HEK293 (cell line): ENCODE data around the gene COL1A2.

Source experiments
- CTCF ChIA-PET: fragments of 350-600 bp; formaldehyde crosslinking; extraction: SDS; loops from one replicate; lab custom pipeline; 2021; ENCODE audit warnings: antibody characterized with exemption; lab: Yijun Ruan, JAX
- POLR2A ChIA-PET: fragments of 300-600 bp; formaldehyde crosslinking; extraction: SDS; loops from one replicate; lab custom pipeline; 2020; ENCODE audit warnings: antibody characterized with exemption, inconsistent platforms; lab: Yijun Ruan, JAX
- H3K27ac ChIP-seq: fragments of 200-500 bp; sonication (Bioruptor generic); 2 replicates; pipeline ENCODE4 v1.5.1; 2014; ENCODE audit warnings: low read depth, low read length, control low read depth, inconsistent platforms; ENCODE audit errors: extremely low read depth
- H3K36me3 ChIP-seq, 2 experiments: fragments of 200-500 bp in 1 of 2; sonication (Bioruptor generic) in 1 of 2; 1 replicate in 1 of 2; 2 replicates in 1 of 2; pipeline ENCODE4 v1.5.1; 2014 to 2017; ENCODE audit warnings: inconsistent platforms in 2 of 2, low read length in 2 of 2; ENCODE audit not compliant: control insufficient read depth in 2 of 2, insufficient read depth in 1 of 2
- H3K4me1 ChIP-seq: fragments of 200-500 bp; sonication (Bioruptor generic); 2 replicates; pipeline ENCODE4 v1.5.1; 2014; ENCODE audit warnings: mild to moderate bottlenecking, low read length, inconsistent platforms; ENCODE audit not compliant: control insufficient read depth, insufficient read depth
- H3K4me3 ChIP-seq: 2 replicates; pipeline ENCODE4 v1.5.1; 2011; ENCODE audit warnings: low read depth, mild to moderate bottlenecking, control low read depth, low read length, moderate library complexity
- H3K9me3 ChIP-seq: fragments of 200-500 bp; sonication (Bioruptor generic); 2 replicates; pipeline ENCODE4 v1.5.1; 2014; ENCODE audit warnings: low read depth, low read length, inconsistent platforms; ENCODE audit not compliant: control insufficient read depth, insufficient read depth
- CTCF ChIP-seq: fragments of 450-650 bp; formaldehyde crosslinking; IDR thresholded peaks from 2 replicates; pipeline ENCODE4 v1.5.1; 2016; ENCODE audit warnings: missing biosample characterization, missing genetic modification characterization
- PATZ1 ChIP-seq: fragments of 450-650 bp; formaldehyde crosslinking; IDR thresholded peaks from 2 replicates; pipeline ENCODE4 v1.5.1; 2016; ENCODE audit warnings: missing biosample characterization, missing genetic modification characterization
- REPIN1 ChIP-seq: fragments of 450-650 bp; formaldehyde crosslinking; IDR thresholded peaks from 2 replicates; pipeline ENCODE4 v1.5.1; 2017; ENCODE audit warnings: missing biosample characterization, missing genetic modification characterization, low read depth
- YY1 ChIP-seq: fragments of 450-650 bp; formaldehyde crosslinking; IDR thresholded peaks from 2 replicates; pipeline ENCODE4 v1.5.1; 2018; ENCODE audit warnings: missing biosample characterization, missing genetic modification characterization
- ZFP37 ChIP-seq: fragments of 450-650 bp; formaldehyde crosslinking; IDR thresholded peaks from 2 replicates; pipeline ENCODE4 v1.5.1; 2016; ENCODE audit warnings: missing biosample characterization, missing genetic modification characterization
- ZNF112 ChIP-seq: fragments of 450-650 bp; formaldehyde crosslinking; IDR thresholded peaks from 2 replicates; pipeline ENCODE4 v1.5.0; 2017; ENCODE audit warnings: missing biosample characterization, missing genetic modification characterization
- ZNF121 ChIP-seq: fragments of 450-650 bp; formaldehyde crosslinking; IDR thresholded peaks from 2 replicates; pipeline ENCODE4 v1.5.1; 2016; ENCODE audit warnings: missing biosample characterization, missing genetic modification characterization
- ZNF157 ChIP-seq: fragments of 450-650 bp; formaldehyde crosslinking; IDR thresholded peaks from 2 replicates; pipeline ENCODE4 v1.5.1; 2016; ENCODE audit warnings: missing biosample characterization, missing genetic modification characterization
- ZNF274 ChIP-seq, 2 experiments: fragments of 200-500 bp in 1 of 2; fragments of 450-650 bp in 1 of 2; sonication (Bioruptor generic) in 1 of 2; formaldehyde crosslinking in 1 of 2; IDR thresholded peaks; 2 replicates each; pipeline versions ENCODE4 v1.5.1 to v1.6.1; 2014 to 2016; ENCODE audit warnings: borderline replicate concordance in 1 of 2, inconsistent platforms in 1 of 2, low read length in 1 of 2, missing biosample characterization in 1 of 2, missing genetic modification characterization in 1 of 2
- ZNF292 ChIP-seq: fragments of 450-650 bp; formaldehyde crosslinking; IDR thresholded peaks from 2 replicates; pipeline ENCODE4 v1.5.1; 2016; ENCODE audit warnings: low read depth, missing biosample characterization, missing genetic modification characterization, borderline replicate concordance
- ZNF302 ChIP-seq: fragments of 450-650 bp; formaldehyde crosslinking; IDR thresholded peaks from 2 replicates; pipeline ENCODE4 v1.5.1; 2016; ENCODE audit warnings: missing biosample characterization, missing genetic modification characterization, low read depth
- ZNF335 ChIP-seq: fragments of 450-650 bp; formaldehyde crosslinking; conservative IDR thresholded peaks from 2 replicates; pipeline ENCODE4 v1.5.1; 2016; ENCODE audit warnings: missing biosample characterization, missing genetic modification characterization
- ZNF366 ChIP-seq: fragments of 450-650 bp; formaldehyde crosslinking; conservative IDR thresholded peaks from 2 replicates; pipeline ENCODE4 v1.5.1; 2016; ENCODE audit warnings: missing biosample characterization, missing genetic modification characterization
- ZNF37A ChIP-seq: fragments of 450-650 bp; IDR thresholded peaks from 2 replicates; pipeline ENCODE4 v1.5.1; 2018; ENCODE audit warnings: missing biosample characterization, missing genetic modification characterization
- ZNF423 ChIP-seq: fragments of 450-650 bp; formaldehyde crosslinking; IDR thresholded peaks from 2 replicates; pipeline ENCODE4 v1.5.1; 2016; ENCODE audit warnings: missing biosample characterization, missing genetic modification characterization
- ZNF530 ChIP-seq: fragments of 450-650 bp; formaldehyde crosslinking; IDR thresholded peaks from 2 replicates; pipeline ENCODE4 v1.5.1; 2016; ENCODE audit warnings: low read depth, missing biosample characterization, missing genetic modification characterization
- ZNF561 ChIP-seq: fragments of 450-650 bp; IDR thresholded peaks from 2 replicates; pipeline ENCODE4 v1.5.1; 2018; ENCODE audit warnings: missing biosample characterization, missing genetic modification characterization, borderline replicate concordance
- ZNF610 ChIP-seq: fragments of 450-650 bp; formaldehyde crosslinking; IDR thresholded peaks from 2 replicates; pipeline ENCODE4 v1.5.1; 2016; ENCODE audit warnings: missing biosample characterization, missing genetic modification characterization, borderline replicate concordance
- ZNF621 ChIP-seq: fragments of 450-650 bp; formaldehyde crosslinking; IDR thresholded peaks from 2 replicates; pipeline ENCODE4 v1.5.1; 2017; ENCODE audit warnings: missing biosample characterization, missing genetic modification characterization
- ZNF654 ChIP-seq: fragments of 450-650 bp; formaldehyde crosslinking; IDR thresholded peaks from 2 replicates; pipeline ENCODE4 v1.5.1; 2016; ENCODE audit warnings: low read depth, missing biosample characterization, missing genetic modification characterization
- ZNF660 ChIP-seq: fragments of 450-650 bp; IDR thresholded peaks from 2 replicates; pipeline ENCODE4 v1.5.1; 2018; ENCODE audit warnings: missing biosample characterization, mild to moderate bottlenecking, missing genetic modification characterization
- ZNF830 ChIP-seq: fragments of 450-650 bp; IDR thresholded peaks from 2 replicates; pipeline ENCODE4 v1.5.0; 2018; ENCODE audit warnings: missing biosample characterization, missing genetic modification characterization, low read depth, mild to moderate bottlenecking, moderate library complexity
- TF ChIP-seq, protein P1 (sequence below): fragments of 450-650 bp; formaldehyde crosslinking; IDR thresholded peaks from 2 replicates; pipeline ENCODE4 v1.5.1; 2016; ENCODE audit warnings: missing biosample characterization, missing genetic modification characterization, borderline replicate concordance

Gene COL1A2

GRCh38 chr7:94446308-94446707 is 51.6 kb downstream of the COL1A2 start:
- POLR2A ChIA-PET, result no interaction called here
- H3K4me3 ChIP-seq, result no peak overlapping the region
- TF ChIP-seq ZNF530 (tag by site-specific recombination), result no peak
- TF ChIP-seq ZNF561 (tag by site-specific recombination), result no peak
- no peak for TF ChIP-seq ZNF610 (tag by site-specific recombination)
- TF ChIP-seq ZNF660 (tag by site-specific recombination), result peak; percentile 100
- CTCF ChIA-PET, result interaction anchor here (0.7 to 2.6 kb wide), 8 partner anchors 10 to 1031 kb away, joined by 3 to 18 read pairs (median 4); partner anchors contain the start of gene SGCE
- no peak overlapping the region for H3K27ac ChIP-seq
- no peaks in the 10 kb centered on the region for H3K9me3 ChIP-seq
- no peaks in the 10 kb centered on the region for H3K36me3 ChIP-seq
- H3K4me1 ChIP-seq, result peaks cover 6% of the 10 kb centered on the region; the same call in 1 of the 2 replicates

DNA sequence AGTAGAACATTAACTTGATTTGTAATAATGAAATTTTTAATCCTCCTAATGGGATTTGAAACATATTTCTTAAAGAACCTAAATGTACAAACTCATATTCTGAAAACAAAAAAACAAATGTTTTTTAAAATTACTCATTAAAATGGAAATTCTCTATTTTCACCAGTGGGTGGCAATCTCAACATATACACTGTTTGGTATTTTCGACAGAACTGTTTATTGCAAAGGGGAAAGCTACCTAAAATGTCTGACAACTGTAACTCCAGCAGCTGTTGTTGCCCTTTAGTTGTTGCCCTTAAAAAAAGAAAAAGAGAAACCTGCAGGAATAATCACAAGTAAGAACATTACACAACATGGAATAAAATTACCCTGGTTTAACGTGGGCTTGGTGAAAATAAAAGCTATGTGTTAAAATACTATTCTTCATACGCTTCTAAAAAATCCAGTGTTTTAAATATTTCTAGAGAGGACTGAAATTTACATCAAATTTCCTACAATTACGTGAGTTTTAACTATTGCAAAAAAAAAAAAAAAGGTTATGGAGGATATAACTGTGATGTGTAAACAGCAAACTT is 54.5 kb downstream of the COL1A2 start:
- ChIA-PET POLR2A (interaction anchor here (0.7 to 1.0 kb wide), 3 partner anchors 206 to 462 kb away, joined by 3 to 4 read pairs (median 3); partner anchors contain the start of gene SGCE), CTCF (interaction anchor here (0.5 to 3.2 kb wide), 40 partner anchors 8 to 1241 kb away, joined by 3 to 28 read pairs (median 4); partner anchors contain the start of genes COL1A2 and SGCE)
- Histone ChIP-seq H3K27ac (no peak overlapping the region), H3K4me1 (peaks cover 6% of the 10 kb centered on the region; the same call in 1 of the 2 replicates), H3K9me3 (no peaks in the 10 kb centered on the region), H3K36me3 (no peaks in the 10 kb centered on the region), H3K4me3 (no peak overlapping the region)
- TF ChIP-seq ZNF302 (tag by site-specific recombination) (no peak), ZNF654 (peak; percentile 87), ZNF335 (tag by site-specific recombination) (peak; percentile 32), ZNF112 (no peak), ZNF660 (tag by site-specific recombination) (peak; percentile 69), ZNF621 (tag by site-specific recombination) (no peak), YY1 (tag by site-specific recombination) (0 out of 2 replicates have a peak, but pooled peaks have one; percentile 40)

DNA sequence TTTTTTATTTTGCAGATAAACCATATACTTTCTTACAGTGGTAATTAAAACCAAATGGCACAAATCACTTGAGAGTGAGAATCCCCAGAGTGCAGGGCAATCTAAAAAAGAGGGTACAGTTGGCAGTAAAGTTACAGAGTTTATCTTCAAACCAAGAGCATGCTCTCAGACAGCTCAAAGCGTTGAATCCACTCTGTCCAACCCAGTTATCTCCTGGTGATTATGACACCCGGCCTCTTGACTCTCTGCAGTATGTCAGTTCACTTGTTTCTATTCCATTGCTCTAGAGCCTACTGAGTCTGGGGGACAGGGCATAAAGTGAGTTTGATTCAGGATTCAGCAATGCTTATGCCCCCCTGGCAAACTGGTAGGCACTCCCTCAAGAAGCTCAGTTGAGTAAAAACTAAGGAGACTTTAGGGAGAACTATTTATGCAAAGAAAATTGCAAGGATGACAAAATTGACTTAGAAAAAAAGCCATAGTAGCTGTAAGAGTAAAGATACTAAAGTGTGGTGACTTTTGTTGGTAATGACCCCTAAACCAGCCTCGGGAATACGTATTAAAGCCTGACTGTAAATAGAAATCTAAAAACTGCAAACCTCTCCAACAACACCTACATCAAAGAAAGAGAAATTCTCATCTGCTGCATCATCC is 55.5 kb downstream of the COL1A2 start:
- Histone ChIP-seq H3K4me3 (no peak overlapping the region), H3K9me3 (no peaks in the 10 kb centered on the region), H3K4me1 (0 out of 2 replicates have a peak, but pooled peaks cover 2% of the 10 kb centered on the region), H3K36me3 (no peaks in the 10 kb centered on the region), H3K27ac (no peak overlapping the region)
- POLR2A ChIA-PET, result interaction anchor here (0.8 to 1.0 kb wide), 2 partner anchors 205 to 207 kb away, joined by 3 read pairs; partner anchors contain the start of gene SGCE
- TF ChIP-seq ZNF274 (IDR thresholded peaks at IDR 0.05; ENCODE audit: low read length) (no peak), ZNF274 (tag by site-specific recombination; IDR thresholded peaks at IDR 0.05; ENCODE audit: borderline replicate concordance) (no peak), ZNF121 (tag by site-specific recombination) (no peak), ZNF292 (no peak), ZNF423 (tag by site-specific recombination) (no peak), CTCF (tag by site-specific recombination) (no peak), ZNF366 (tag by site-specific recombination) (no peak), PATZ1 (no peak), ZNF37A (no peak), ZNF157 (tag by site-specific recombination) (no peak), ZFP37 (tag by site-specific recombination) (no peak), REPIN1 (tag by site-specific recombination) (no peak), ZNF830 (no peak)
- TF ChIP-seq, protein P1, sequence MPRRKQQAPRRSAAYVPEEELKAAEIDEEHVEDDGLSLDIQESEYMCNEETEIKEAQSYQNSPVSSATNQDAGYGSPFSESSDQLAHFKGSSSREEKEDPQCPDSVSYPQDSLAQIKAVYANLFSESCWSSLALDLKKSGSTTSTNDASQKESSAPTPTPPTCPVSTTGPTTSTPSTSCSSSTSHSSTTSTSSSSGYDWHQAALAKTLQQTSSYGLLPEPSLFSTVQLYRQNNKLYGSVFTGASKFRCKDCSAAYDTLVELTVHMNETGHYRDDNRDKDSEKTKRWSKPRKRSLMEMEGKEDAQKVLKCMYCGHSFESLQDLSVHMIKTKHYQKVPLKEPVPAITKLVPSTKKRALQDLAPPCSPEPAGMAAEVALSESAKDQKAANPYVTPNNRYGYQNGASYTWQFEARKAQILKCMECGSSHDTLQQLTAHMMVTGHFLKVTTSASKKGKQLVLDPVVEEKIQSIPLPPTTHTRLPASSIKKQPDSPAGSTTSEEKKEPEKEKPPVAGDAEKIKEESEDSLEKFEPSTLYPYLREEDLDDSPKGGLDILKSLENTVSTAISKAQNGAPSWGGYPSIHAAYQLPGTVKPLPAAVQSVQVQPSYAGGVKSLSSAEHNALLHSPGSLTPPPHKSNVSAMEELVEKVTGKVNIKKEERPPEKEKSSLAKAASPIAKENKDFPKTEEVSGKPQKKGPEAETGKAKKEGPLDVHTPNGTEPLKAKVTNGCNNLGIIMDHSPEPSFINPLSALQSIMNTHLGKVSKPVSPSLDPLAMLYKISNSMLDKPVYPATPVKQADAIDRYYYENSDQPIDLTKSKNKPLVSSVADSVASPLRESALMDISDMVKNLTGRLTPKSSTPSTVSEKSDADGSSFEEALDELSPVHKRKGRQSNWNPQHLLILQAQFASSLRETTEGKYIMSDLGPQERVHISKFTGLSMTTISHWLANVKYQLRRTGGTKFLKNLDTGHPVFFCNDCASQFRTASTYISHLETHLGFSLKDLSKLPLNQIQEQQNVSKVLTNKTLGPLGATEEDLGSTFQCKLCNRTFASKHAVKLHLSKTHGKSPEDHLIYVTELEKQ (tag by site-specific recombination), result no peak
- CTCF ChIA-PET, result interaction anchor here (0.5 to 3.2 kb wide), 32 partner anchors 8 to 1241 kb away, joined by 3 to 28 read pairs (median 4); partner anchors contain the start of gene SGCE
